ENCODE measurements around the gene INTS11. TPM values are rescaled to one million over a fixed set of nuclear protein-coding genes. Genes with fewer than 3 reads are reported as not detected.

Gene INTS11
- total and polyA plus RNA-seq, 9 of the 15 experiments (the other 6 are each of a cell fraction or from before 2014, with no cell fraction given), result 3.6 to 183 (median 110) TPM

- TF ChIP-seq, protein P1, sequence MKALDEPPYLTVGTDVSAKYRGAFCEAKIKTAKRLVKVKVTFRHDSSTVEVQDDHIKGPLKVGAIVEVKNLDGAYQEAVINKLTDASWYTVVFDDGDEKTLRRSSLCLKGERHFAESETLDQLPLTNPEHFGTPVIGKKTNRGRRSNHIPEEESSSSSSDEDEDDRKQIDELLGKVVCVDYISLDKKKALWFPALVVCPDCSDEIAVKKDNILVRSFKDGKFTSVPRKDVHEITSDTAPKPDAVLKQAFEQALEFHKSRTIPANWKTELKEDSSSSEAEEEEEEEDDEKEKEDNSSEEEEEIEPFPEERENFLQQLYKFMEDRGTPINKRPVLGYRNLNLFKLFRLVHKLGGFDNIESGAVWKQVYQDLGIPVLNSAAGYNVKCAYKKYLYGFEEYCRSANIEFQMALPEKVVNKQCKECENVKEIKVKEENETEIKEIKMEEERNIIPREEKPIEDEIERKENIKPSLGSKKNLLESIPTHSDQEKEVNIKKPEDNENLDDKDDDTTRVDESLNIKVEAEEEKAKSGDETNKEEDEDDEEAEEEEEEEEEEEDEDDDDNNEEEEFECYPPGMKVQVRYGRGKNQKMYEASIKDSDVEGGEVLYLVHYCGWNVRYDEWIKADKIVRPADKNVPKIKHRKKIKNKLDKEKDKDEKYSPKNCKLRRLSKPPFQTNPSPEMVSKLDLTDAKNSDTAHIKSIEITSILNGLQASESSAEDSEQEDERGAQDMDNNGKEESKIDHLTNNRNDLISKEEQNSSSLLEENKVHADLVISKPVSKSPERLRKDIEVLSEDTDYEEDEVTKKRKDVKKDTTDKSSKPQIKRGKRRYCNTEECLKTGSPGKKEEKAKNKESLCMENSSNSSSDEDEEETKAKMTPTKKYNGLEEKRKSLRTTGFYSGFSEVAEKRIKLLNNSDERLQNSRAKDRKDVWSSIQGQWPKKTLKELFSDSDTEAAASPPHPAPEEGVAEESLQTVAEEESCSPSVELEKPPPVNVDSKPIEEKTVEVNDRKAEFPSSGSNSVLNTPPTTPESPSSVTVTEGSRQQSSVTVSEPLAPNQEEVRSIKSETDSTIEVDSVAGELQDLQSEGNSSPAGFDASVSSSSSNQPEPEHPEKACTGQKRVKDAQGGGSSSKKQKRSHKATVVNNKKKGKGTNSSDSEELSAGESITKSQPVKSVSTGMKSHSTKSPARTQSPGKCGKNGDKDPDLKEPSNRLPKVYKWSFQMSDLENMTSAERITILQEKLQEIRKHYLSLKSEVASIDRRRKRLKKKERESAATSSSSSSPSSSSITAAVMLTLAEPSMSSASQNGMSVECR (CRISPR knock-in tag; IDR thresholded peaks at IDR 0.05), result 0 out of 2 replicates have a peak, but pooled peaks have one; percentile 1
- no peak for TF ChIP-seq ETV6 (IDR thresholded peaks at IDR 0.05; ENCODE audit: borderline replicate concordance in 1 of 2, low read depth in 2 of 2, low read length in 1 of 2)
- TF ChIP-seq ETV6 (CRISPR knock-in tag; IDR thresholded peaks at IDR 0.05; ENCODE audit: borderline replicate concordance), result no peak
- TF ChIP-seq ZBTB43 (CRISPR knock-in tag; IDR thresholded peaks at IDR 0.05), result peak; percentile 100
- no peak for TF ChIP-seq BRD9 (IDR thresholded peaks at IDR 0.05; ENCODE audit: low read depth, partially characterized antibody)
- 0 out of 2 replicates have a peak, but pooled peaks have one; percentile 76 for TF ChIP-seq LARP7 (IDR thresholded peaks at IDR 0.05)
- TF ChIP-seq PHB2 (IDR thresholded peaks at IDR 0.05; ENCODE audit: low read depth), result 0 out of 2 replicates have a peak, but pooled peaks have one; percentile 43
Measured at GRCh38 chr1:1365875-1366698, 41.6 kb upstream of the INTS11 start (continued).

Data from K562 (cell line).